ENCODE measurements around the gene SFTPA2.
"Not testable (repeated sequence)": the region's sequence is repeated elsewhere in the genome, so short reads cannot be mapped to it uniquely, and the experiment has no call there.

GRCh38 chr10:79544408-79544807 lies 15.8 kb downstream of the SFTPA2 start:
- TF ChIP-seq, protein P1, sequence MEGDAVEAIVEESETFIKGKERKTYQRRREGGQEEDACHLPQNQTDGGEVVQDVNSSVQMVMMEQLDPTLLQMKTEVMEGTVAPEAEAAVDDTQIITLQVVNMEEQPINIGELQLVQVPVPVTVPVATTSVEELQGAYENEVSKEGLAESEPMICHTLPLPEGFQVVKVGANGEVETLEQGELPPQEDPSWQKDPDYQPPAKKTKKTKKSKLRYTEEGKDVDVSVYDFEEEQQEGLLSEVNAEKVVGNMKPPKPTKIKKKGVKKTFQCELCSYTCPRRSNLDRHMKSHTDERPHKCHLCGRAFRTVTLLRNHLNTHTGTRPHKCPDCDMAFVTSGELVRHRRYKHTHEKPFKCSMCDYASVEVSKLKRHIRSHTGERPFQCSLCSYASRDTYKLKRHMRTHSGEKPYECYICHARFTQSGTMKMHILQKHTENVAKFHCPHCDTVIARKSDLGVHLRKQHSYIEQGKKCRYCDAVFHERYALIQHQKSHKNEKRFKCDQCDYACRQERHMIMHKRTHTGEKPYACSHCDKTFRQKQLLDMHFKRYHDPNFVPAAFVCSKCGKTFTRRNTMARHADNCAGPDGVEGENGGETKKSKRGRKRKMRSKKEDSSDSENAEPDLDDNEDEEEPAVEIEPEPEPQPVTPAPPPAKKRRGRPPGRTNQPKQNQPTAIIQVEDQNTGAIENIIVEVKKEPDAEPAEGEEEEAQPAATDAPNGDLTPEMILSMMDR (conservative IDR thresholded peaks at IDR 0.05; ENCODE audit: low read depth, low read length) = not testable (repeated sequence)
- TF ChIP-seq EZH2 (IDR thresholded peaks at IDR 0.05; ENCODE audit: low read length, unreplicated experiment); EZH2phosphoT487 (IDR thresholded peaks at IDR 0.05; ENCODE audit: borderline replicate concordance, low read length): not testable (repeated sequence)
